Spleen (tissue), 7 donors: Measurements from ENCODE around the gene TBRG1.
A peak's percentile ranks its signal among the peaks of the same experiment; 100 is the strongest.

ENCODE experiments used
- CTCF ChIP-seq, 11 experiments: fragments of 200-600 bp in 7 of 11; fragments of 450-650 bp in 4 of 11; sonication (generic) in 4 of 11; IDR thresholded peaks in 8 of 11; conservative IDR thresholded peaks in 3 of 11; 1 replicate in 7 of 11; 2 replicates in 4 of 11; pipeline versions ENCODE4 v1.4.0 to v1.8.0; 2016 to 2021; ENCODE audit warnings: antibody characterized with exemption in 11 of 11, inconsistent platforms in 4 of 11, mild to moderate bottlenecking in 1 of 11
- POLR2A ChIP-seq, 3 donors: fragments of 450-650 bp; IDR thresholded peaks; one replicate each; pipeline ENCODE4 v1.5.1; 2017; ENCODE audit warnings: antibody characterized with exemption in 3 of 3, mild to moderate bottlenecking in 1 of 3
- POLR2AphosphoS5 ChIP-seq, 3 donors: sonication (generic); formaldehyde crosslinking; IDR thresholded peaks; one replicate each; pipeline ENCODE4 v1.5.1; 2017; ENCODE audit warnings: antibody characterized with exemption in 3 of 3
- donor health status: DM: no; HTN: no; CAD: no; lungs with moderate emphysema.
- donor health status: DM: no; HTN: no; CAD: no.
- donor health status: DM: no; HTN: no; CAD: no.

GRCh38 chr11:124586238-124586860 lies 36.3 kb upstream of the TBRG1 start:
- no peak for TF ChIP-seq POLR2A (IDR thresholded peaks at IDR 0.05)
- peak in 9 of 11 experiments; percentile 18 to 69 (median 54) for TF ChIP-seq CTCF (IDR thresholded peaks at IDR 0.05 in 8 of 11, conservative IDR thresholded peaks at IDR 0.05 in 3 of 11)
- no peak for TF ChIP-seq POLR2AphosphoS5 (IDR thresholded peaks at IDR 0.05)
